ENCODE data around the gene MYH9. TPM values are rescaled to one million over a fixed set of nuclear protein-coding genes. Genes with fewer than 3 reads are reported as not detected.

Gene MYH9
- total RNA-seq, 4 donors from 2014 or later: 241 to 387 (median 358) TPM

GRCh38 chr22:36238373-36239149 is 149.2 kb downstream of the MYH9 start:
- peak overlapping the region; percentile 85 to 90 (median 88) for H3K27ac ChIP-seq (replicated peaks in 1 of 4)
- 5% methylated on average over 5 of the region's 5 CpGs for WGBS
- DNase-seq (ENCODE audit: extremely low spot score): no peak
- peaks cover 36 to 61% (median 57%) of the 10 kb centered on the region in 4 donors for H3K4me1 ChIP-seq
- H3K27me3 ChIP-seq: no peaks in the 10 kb centered on the region
- H3K9me3 ChIP-seq: no peaks in the 10 kb centered on the region
- peak overlapping the region; percentile 60 to 70 (median 60) for H3K4me3 ChIP-seq
- intact Hi-C loops (cut with DNase I): loop anchor here (5.0 kb wide), 1 partner anchor 41 kb away; no protein-coding TSS in a partner anchor
- TF ChIP-seq POLR2AphosphoS5 (IDR thresholded peaks at IDR 0.05): no peak
- no peak for TF ChIP-seq POLR2A (IDR thresholded peaks at IDR 0.05; ENCODE audit: low read depth)
- no peak for TF ChIP-seq CTCF (IDR thresholded peaks at IDR 0.05)
- no peak for TF ChIP-seq EP300 (IDR thresholded peaks at IDR 0.05)
- peaks cover 0 to 6% (median 1%) of the 10 kb centered on the region in 4 donors for H3K36me3 ChIP-seq

GRCh38 chr22:36237462-36238372 is 150.1 kb downstream of the MYH9 start:
- TF ChIP-seq POLR2A (IDR thresholded peaks at IDR 0.05; ENCODE audit: low read depth) (no peak), CTCF (IDR thresholded peaks at IDR 0.05) (no peak), EP300 (IDR thresholded peaks at IDR 0.05) (no peak), POLR2AphosphoS5 (IDR thresholded peaks at IDR 0.05) (no peak)
- peak overlapping the region; percentile 85 to 90 (median 88) for H3K27ac ChIP-seq (replicated peaks in 1 of 4)
- DNase-seq (ENCODE audit: extremely low spot score): no peak
- no peaks in the 10 kb centered on the region for H3K9me3 ChIP-seq
- H3K4me3 ChIP-seq: peak overlapping the region; percentile 60 to 70 (median 60)
- intact Hi-C loops (cut with DNase I): loop anchor here (5.0 kb wide), 1 partner anchor 40 kb away; no protein-coding TSS in a partner anchor
- peaks cover 6 to 15% (median 9%) of the 10 kb centered on the region in 4 donors for H3K36me3 ChIP-seq
- H3K27me3 ChIP-seq: no peaks in the 10 kb centered on the region
- WGBS: 59% methylated on average over 12 of the region's 12 CpGs
- peaks cover 33 to 66% (median 54%) of the 10 kb centered on the region in 4 donors for H3K4me1 ChIP-seq

- peak overlapping the region; percentile 85 to 90 (median 88) for H3K27ac ChIP-seq (replicated peaks in 1 of 4)
Observed at GRCh38 chr22:36236388-36237319, 151.1 kb downstream of the MYH9 start.

GRCh38 chr22:36235585-36235984 is 152.2 kb downstream of the MYH9 start:
- H3K9me3 ChIP-seq: no peaks in the 10 kb centered on the region
- H3K36me3 ChIP-seq: peaks cover 20 to 36% (median 30%) of the 10 kb centered on the region in 4 donors
- no peak overlapping the region for H3K4me3 ChIP-seq
- DNase-seq (ENCODE audit: extremely low spot score): no peak
- 83% methylated on average over 3 of the region's 3 CpGs for WGBS
- TF ChIP-seq POLR2A (IDR thresholded peaks at IDR 0.05; ENCODE audit: low read depth) (no peak), POLR2AphosphoS5 (IDR thresholded peaks at IDR 0.05) (no peak), EP300 (IDR thresholded peaks at IDR 0.05) (no peak), CTCF (IDR thresholded peaks at IDR 0.05) (no peak)
- intact Hi-C loops (cut with DNase I): loop anchor here (5.0 kb wide), 1 partner anchor 38 kb away; no protein-coding TSS in a partner anchor
- peaks cover 33 to 69% (median 54%) of the 10 kb centered on the region in 4 donors for H3K4me1 ChIP-seq
- no peak overlapping the region for H3K27ac ChIP-seq (replicated peaks in 1 of 4)
- H3K27me3 ChIP-seq: no peaks in the 10 kb centered on the region

More at GRCh38 chr22:36236388-36237319, 151.1 kb downstream of the MYH9 start:
- H3K4me1 ChIP-seq: peaks cover 33 to 69% (median 54%) of the 10 kb centered on the region in 4 donors
- peaks cover 13 to 25% (median 20%) of the 10 kb centered on the region in 4 donors for H3K36me3 ChIP-seq
- 90% methylated on average over 14 of the region's 14 CpGs for WGBS
- TF ChIP-seq POLR2AphosphoS5 (IDR thresholded peaks at IDR 0.05): no peak
- no peak for TF ChIP-seq POLR2A (IDR thresholded peaks at IDR 0.05; ENCODE audit: low read depth)
- intact Hi-C loops (cut with DNase I): loop anchor here (5.0 kb wide), 1 partner anchor 39 kb away; no protein-coding TSS in a partner anchor
- no peak for DNase-seq (ENCODE audit: extremely low spot score)
- H3K9me3 ChIP-seq: no peaks in the 10 kb centered on the region
- peak overlapping the region; percentile 60 to 70 (median 60) for H3K4me3 ChIP-seq
- H3K27me3 ChIP-seq: no peaks in the 10 kb centered on the region

Measured in esophagus muscularis mucosa (tissue), 4 donors.